Subcutaneous adipose tissue (tissue), 4 donors: ENCODE measurements around the gene MDFI. TPM values are rescaled to one million over a fixed set of nuclear protein-coding genes. Genes with fewer than 3 reads are reported as not detected.

ENCODE experiments used
- CTCF ChIP-seq: fragments of 450-650 bp; IDR thresholded peaks from one replicate; pipeline ENCODE4 v1.5.1; 2016; ENCODE audit warnings: low read depth, mild to moderate bottlenecking, control low read depth, antibody characterized with exemption, moderate library complexity
- total RNA-seq, 4 donors: library from RNA; depleted of rRNA; stranded (reverse); fragments of >200 nt; gene quantifications; one replicate each; pipeline ENCODE4 v1.1.0, GENCODE V29; 2016

The MDFI gene
- total RNA-seq, 4 donors from 2014 or later: 1.6 to 77.6 (median 11.7) TPM

GRCh38 chr6:41685641-41686380 is 47.5 kb downstream of the MDFI start:
- TF ChIP-seq CTCF: no peak

GRCh38 chr6:41687501-41688175 is 49.4 kb downstream of the MDFI start:
- TF ChIP-seq CTCF: no peak

GRCh38 chr6:41688256-41688965 is 50.1 kb downstream of the MDFI start:
- no peak for TF ChIP-seq CTCF

- no peak for TF ChIP-seq CTCF
Observed at GRCh38 chr6:41689171-41690008, 51.1 kb downstream of the MDFI start.

GRCh38 chr6:41690541-41691330 is 52.5 kb downstream of the MDFI start:
- no peak for TF ChIP-seq CTCF

GRCh38 chr6:41691426-41692079 is 53.3 kb downstream of the MDFI start:
- no peak for TF ChIP-seq CTCF
